K562 (cell line): ENCODE results near the gene FADS6. TPM values are rescaled to one million over a fixed set of nuclear protein-coding genes. Genes with fewer than 3 reads are reported as not detected.
A peak's percentile ranks its signal among the peaks of the same experiment; 100 is the strongest.

Source experiments
- CAMTA2 ChIP-seq: fragments of 250-450 bp; sonication (Bioruptor Pico); conservative IDR thresholded peaks from 2 replicates; pipeline ENCODE4 v1.5.1; 2022
- CBFA2T2 ChIP-seq: fragments of 450-650 bp; conservative IDR thresholded peaks from 2 replicates; pipeline ENCODE4 v1.6.1; 2017; ENCODE audit warnings: mild to moderate bottlenecking
- DMBX1 ChIP-seq: fragments of 250-450 bp; sonication (Bioruptor Pico); IDR thresholded peaks from 2 replicates; pipeline ENCODE4 v1.8.0; 2022; ENCODE audit warnings: inconsistent platforms, mild to moderate bottlenecking, moderate library complexity, borderline replicate concordance
- ELK3 ChIP-seq: fragments of 450-650 bp; formaldehyde crosslinking; IDR thresholded peaks from 2 replicates; pipeline ENCODE4 v1.4.0; 2020; ENCODE audit warnings: mild to moderate bottlenecking
- FOXA3 ChIP-seq, 2 experiments: fragments of 450-650 bp in 1 of 2; sonication (generic) in 1 of 2; formaldehyde crosslinking; IDR thresholded peaks in 1 of 2; conservative IDR thresholded peaks in 1 of 2; 2 replicates each; pipeline versions ENCODE4 v1.4.0 to v1.8.0; 2020 to 2022; ENCODE audit warnings: mild to moderate bottlenecking in 2 of 2, missing genetic modification reagents in 1 of 2
- HDAC3 ChIP-seq: fragments of 450-650 bp; IDR thresholded peaks from 2 replicates; pipeline ENCODE4 v1.6.1; 2018; ENCODE audit warnings: borderline replicate concordance, mild to moderate bottlenecking, moderate library complexity; ENCODE audit not compliant: partially characterized antibody
- L3MBTL2 ChIP-seq: fragments of 450-650 bp; IDR thresholded peaks from 2 replicates; pipeline ENCODE4 v1.6.1; 2016; ENCODE audit warnings: mild to moderate bottlenecking, moderate library complexity
- MLLT1 ChIP-seq, 2 experiments: fragments of 450-650 bp; IDR thresholded peaks; 2 replicates each; pipeline ENCODE4 v1.6.1; 2016
- NR2C1 ChIP-seq, 2 experiments: fragments of 450-650 bp; IDR thresholded peaks; 2 replicates each; pipeline ENCODE4 v1.6.1; 2017; ENCODE audit warnings: mild to moderate bottlenecking in 2 of 2, antibody characterized with exemption in 1 of 2, inconsistent platforms in 1 of 2, missing compliant biosample characterization in 1 of 2, missing genetic modification characterization in 1 of 2
- RCOR1 ChIP-seq, 2 experiments: IDR thresholded peaks; 2 replicates each; pipeline ENCODE4 v1.6.1; 2012; ENCODE audit warnings: low read depth in 2 of 2, low read length in 2 of 2, borderline replicate concordance in 1 of 2, improper control_type of control experiment in 1 of 2
- RREB1 ChIP-seq: fragments of 250-450 bp; sonication (Bioruptor Pico); IDR thresholded peaks from 2 replicates; pipeline ENCODE4 v1.4.0; 2020
- ZC3H4 ChIP-seq: sonication (generic); formaldehyde crosslinking; IDR thresholded peaks from 2 replicates; pipeline ENCODE4 v1.9.0; 2021; ENCODE audit warnings: missing genetic modification reagents, borderline replicate concordance
- ZKSCAN8 ChIP-seq: fragments of 200-800 bp; sonication (Bioruptor generic); IDR thresholded peaks from 2 replicates; pipeline ENCODE4 v1.6.1; 2016; ENCODE audit warnings: missing genetic modification characterization, missing compliant biosample characterization
- ZNF280B ChIP-seq: fragments of 250-450 bp; sonication (Bioruptor Pico); IDR thresholded peaks from 2 replicates; pipeline ENCODE4 v1.5.1; 2021; ENCODE audit warnings: mild to moderate bottlenecking
- ZNF395 ChIP-seq: fragments of 200-800 bp; sonication (Bioruptor generic); IDR thresholded peaks from 2 replicates; pipeline ENCODE4 v1.6.1; 2017; ENCODE audit warnings: missing genetic modification characterization, missing compliant biosample characterization
- polyA plus RNA-seq, 8 experiments: library from polyadenylated mRNA; depleted of rRNA in 4 of 8; stranded (reverse) in 5 of 8; unstranded in 3 of 8; fragments of >200 nt; fragmentation: Nextera tagmentation in 2 of 8; fragmentation: Illumina TruSeq in 1 of 8; extraction: Ambion mirVana in 2 of 8; extraction: Trizol in 1 of 8; gene quantifications; 2 replicates each; pipeline versions ENCODE4 v1.2.1 to v1.2.3, GENCODE V29; 2011 to 2014; ENCODE audit warnings: inconsistent platforms in 1 of 8, missing spikeins in 1 of 8
- total RNA-seq, 7 experiments: library from RNA; depleted of rRNA in 6 of 7; stranded (reverse); fragments of >200 nt in 6 of 7; fragmentation: Illumina TruSeq in 2 of 7; extraction: Trizol in 2 of 7; gene quantifications; 2 replicates each; pipeline versions ENCODE4 v1.2.1 to v1.2.3, GENCODE V29; 2011 to 2021; ENCODE audit warnings: low replicate concordance in 1 of 7

Gene FADS6
- total and polyA plus RNA-seq, 9 of the 15 experiments (the other 6 are each of a cell fraction or from before 2014, with no cell fraction given): 0.18 to 0.22 TPM; not detected in 7

GRCh38 chr17:74875977-74876593 is 17.3 kb downstream of the FADS6 start (continued):
- no peak for TF ChIP-seq RREB1
- no peak for TF ChIP-seq FOXA3 (CRISPR knock-in tag; conservative IDR thresholded peaks at IDR 0.05 in 1 of 2, IDR thresholded peaks at IDR 0.05 in 1 of 2)
- peak; percentile 83; the same call in 1 of the 2 replicates for TF ChIP-seq DMBX1 (CRISPR knock-in tag)
- TF ChIP-seq ZNF395 (CRISPR knock-in tag): peak; percentile 95
- peak; percentile 54; the same call in 1 of the 2 replicates for TF ChIP-seq ZKSCAN8 (CRISPR knock-in tag)
- TF ChIP-seq NR2C1 (IDR thresholded peaks at IDR 0.05): no peak
- TF ChIP-seq NR2C1 (tag; IDR thresholded peaks at IDR 0.05): peak; percentile 81
- no peak for TF ChIP-seq RCOR1 (IDR thresholded peaks at IDR 0.05; ENCODE audit: borderline replicate concordance in 1 of 2, low read depth in 2 of 2, low read length in 2 of 2)
- no peak for TF ChIP-seq ELK3 (CRISPR knock-in tag)
- peak; percentile 11 to 63; a peak in 1 of 4 replicates for TF ChIP-seq MLLT1 (IDR thresholded peaks at IDR 0.05)
- peak; percentile 38 for TF ChIP-seq HDAC3
- peak; percentile 87 for TF ChIP-seq L3MBTL2
- TF ChIP-seq CBFA2T2: peak; percentile 43
- no peak for TF ChIP-seq ZNF280B (CRISPR knock-in tag)
- TF ChIP-seq ZC3H4 (CRISPR knock-in tag): no peak
- TF ChIP-seq CAMTA2: no peak
